Measurements from ENCODE around the gene LIPG.
"Not testable (repeated sequence)": the region's sequence is repeated elsewhere in the genome, so short reads cannot be mapped to it uniquely, and the experiment has no call there.

The LIPG gene

GRCh38 chr18:49561289-49562193, at the start of gene LIPG:
Gene LIPG (plus strand): TSS chr18:49562057. CDS start chr18:49562309, 252 bp downstream.
- peak in 11 of 58 donors; percentile 5 to 29 (median 18) for DNase-seq

GRCh38 chr18:49512876-49513275, 49.0 kb upstream of the LIPG start:
- DNase-seq: not testable (repeated sequence)

GRCh38 chr18:49514577-49514976, 47.3 kb upstream of the LIPG start:
- DNase-seq: no peak

- DNase-seq: not testable (repeated sequence)
These were observed 46.9 kb upstream of the LIPG start for GRCh38 chr18:49515003-49515402.

DNA sequence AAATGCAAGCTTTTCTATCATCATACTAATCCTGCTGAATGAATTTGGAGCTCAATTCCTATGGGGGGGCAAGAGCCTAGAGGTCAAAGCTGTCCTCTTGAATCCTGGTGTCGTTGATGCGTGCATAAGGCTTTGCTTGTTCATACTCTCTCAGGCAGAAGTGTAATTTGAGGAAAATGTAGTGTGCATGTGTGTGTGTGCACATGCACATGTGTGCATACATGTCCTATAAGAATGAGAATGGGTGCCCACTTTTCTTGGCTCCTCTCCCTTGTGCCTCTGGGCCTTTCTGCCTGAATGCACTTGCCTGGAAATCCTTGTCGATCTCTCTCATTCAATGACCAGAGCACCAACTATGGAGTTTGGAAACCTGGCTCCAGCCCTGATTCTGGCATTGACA, 46.3 kb upstream of the LIPG start:
- no peak for DNase-seq

DNA sequence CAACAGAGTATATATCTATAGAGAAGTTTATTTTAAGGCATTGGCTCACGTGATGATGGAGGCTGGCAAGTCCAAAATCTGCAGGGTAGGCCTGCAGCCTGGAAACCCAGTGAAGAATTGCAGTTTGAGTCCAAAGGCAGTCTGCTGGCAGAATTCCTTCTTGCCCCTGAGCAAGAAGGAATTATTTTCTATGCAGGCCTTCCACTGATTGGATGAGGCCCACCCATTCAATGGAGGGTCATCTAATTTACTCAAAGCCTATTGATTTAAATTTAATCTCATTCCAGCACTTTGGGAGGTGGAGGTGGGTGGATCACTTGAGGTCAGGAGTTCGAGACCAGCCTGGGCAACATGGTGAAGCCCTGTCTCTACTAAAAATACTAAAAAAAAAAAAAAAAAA, 44.4 kb upstream of the LIPG start:
- DNase-seq: no peak

DNA sequence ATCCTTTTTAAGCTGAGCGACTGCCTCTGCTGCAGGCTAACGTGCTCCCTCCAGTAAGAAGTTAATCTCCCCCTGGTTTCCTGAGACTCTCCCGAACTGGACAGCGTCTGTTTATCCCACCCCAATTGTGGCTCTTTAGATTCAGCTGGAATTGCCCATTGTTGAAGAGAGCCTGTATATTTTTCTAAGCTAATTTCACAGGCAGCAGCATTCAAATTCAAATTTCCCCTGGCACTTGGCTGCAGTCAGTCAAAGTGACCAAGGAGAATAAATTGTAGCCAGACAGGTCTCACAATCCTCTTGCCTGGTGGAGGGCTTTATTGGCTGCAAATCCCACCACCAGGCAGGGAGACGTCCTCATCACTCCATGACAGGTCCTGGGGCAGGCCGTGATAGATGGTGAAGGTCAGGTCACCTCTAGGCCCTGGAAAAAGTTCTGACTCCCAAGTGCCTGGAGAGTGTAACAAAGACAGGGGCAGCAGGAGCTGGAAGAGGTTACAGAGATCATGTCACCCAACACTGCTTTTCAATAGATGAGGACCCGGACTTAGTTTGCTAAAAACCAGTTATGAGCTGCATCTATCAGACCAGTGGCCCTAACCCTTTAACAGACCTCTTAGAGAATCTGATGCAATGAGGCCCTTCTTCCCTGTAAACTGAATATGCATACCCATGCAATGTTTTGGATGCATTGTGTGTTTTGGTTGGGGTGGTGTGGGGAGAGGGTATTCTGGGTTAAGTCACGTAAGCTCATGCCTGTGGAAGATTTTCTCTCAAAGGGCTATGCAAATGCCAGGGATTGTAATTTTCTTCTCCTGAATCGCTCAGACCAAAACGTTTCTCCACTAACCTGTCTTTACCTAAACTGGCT, 42.5 kb upstream of the LIPG start:
- no peak for DNase-seq

DNA sequence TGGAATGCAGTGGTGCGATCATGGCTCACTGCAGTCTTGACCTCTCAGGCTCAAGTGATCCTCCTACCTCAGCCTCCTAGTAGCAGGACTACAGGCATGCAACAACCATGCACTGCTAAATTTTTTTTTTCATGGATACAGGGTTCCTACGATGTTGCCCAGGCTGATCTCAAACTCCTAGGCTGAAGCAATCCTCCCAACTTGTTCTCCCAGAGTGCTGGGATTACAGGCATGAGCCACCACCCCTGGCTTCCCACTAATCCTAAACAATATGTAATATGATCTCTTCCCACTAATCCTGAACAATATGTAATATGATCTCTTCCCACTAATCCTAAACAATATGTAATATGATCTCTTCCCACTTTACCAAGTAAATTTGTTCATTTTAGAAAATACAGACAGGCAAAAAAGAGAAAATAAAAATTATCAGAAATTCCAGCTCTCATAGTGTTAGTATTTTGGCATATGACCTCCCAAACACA, 41.2 kb upstream of the LIPG start:
- DNase-seq: no peak

- DNase-seq: no peak
These were observed 40.5 kb upstream of the LIPG start for GRCh38 chr18:49521216-49521835.

GRCh38 chr18:49523580-49524093, 38.2 kb upstream of the LIPG start:
- not testable (repeated sequence) for DNase-seq

DNA sequence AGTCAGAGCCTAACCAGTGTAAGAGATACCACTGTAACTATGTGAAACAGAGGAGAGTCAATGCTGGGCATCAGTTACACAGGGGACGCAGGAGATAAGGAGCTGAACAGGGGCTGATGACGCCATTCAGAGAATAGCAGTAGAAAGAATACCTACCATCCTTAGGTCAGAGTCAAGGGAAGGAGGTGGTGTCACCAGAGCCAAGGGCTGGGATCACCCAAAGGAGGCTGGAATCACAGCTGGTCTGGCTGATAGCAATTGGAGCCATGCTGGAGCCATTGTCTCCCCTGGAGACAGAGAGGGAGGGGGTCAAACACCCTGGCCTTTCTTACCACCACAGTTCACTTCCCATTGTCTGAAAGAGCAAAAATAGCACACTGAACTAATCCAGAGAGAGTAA, 37.5 kb upstream of the LIPG start:
- DNase-seq: no peak

- DNase-seq: no peak
These were observed 36.9 kb upstream of the LIPG start for GRCh38 chr18:49524951-49525350.

- no peak for DNase-seq
These were observed 35.9 kb upstream of the LIPG start for GRCh38 chr18:49525981-49526380.

DNA sequence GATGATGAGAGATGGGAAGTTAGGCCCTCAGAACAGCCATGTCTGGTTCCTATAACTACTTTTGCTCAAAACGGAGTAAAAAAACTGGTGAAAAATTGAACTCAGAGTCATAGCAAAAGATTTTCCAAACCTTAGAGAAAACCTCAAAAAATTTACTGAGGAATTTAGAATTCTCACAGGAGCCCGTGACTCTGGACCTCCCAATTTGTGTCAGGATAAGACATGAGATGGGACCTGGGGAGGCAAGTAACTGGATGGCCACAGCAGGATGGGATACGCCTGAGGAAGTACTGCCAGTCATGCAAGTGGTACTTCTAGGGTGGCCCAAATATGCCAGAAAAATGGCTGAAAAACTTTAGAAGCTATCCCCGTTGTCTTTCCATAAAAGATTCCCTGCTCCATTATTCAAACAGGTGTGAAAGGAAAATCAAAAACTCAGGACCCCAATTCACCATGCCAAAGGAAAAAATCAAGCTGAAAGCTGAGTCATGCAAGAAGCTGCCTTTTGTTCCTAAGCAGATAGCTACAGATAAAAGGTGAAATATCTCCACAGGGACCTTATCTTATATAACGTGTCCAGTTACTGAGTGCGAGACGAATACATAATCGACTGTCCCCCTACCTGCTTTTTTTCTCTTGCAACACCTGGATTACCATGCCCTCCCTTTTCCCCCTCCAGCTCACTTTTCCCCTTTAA, 34.1 kb upstream of the LIPG start:
- no peak for DNase-seq

GRCh38 chr18:49529596-49529995, 32.3 kb upstream of the LIPG start:
- no peak for DNase-seq

- DNase-seq: peak in 1 of 58 donors; percentile 3
These were observed 30.1 kb upstream of the LIPG start for GRCh38 chr18:49531678-49532153.

- DNase-seq: no peak
These were observed 26.8 kb upstream of the LIPG start for GRCh38 chr18:49534846-49535601.

GRCh38 chr18:49537232-49537896, 24.5 kb upstream of the LIPG start:
- no peak for DNase-seq

- DNase-seq: no peak
These were observed 17.5 kb upstream of the LIPG start for GRCh38 chr18:49544362-49544761.

Measured in anterior cingulate cortex (tissue), 58 donors.